HCT116 (cell line): ENCODE measurements around the gene ERBB3. TPM values are rescaled to one million over a fixed set of nuclear protein-coding genes. Genes with fewer than 3 reads are reported as not detected.

Experiments used
- ATAC-seq: fragments of 200-7000 bp; cut with Tn5 transposase; 2 replicates; pipeline ENCODE4 v1.9.1; 2020; ENCODE audit warnings: mild to moderate bottlenecking, moderate library complexity
- BruUV-seq: library from RNA; stranded (reverse); fragments of 400-500 nt; replicated peaks from 2 replicates; lab custom pipeline; 2021; lab: Mats Ljungman, UMichigan
- CTCF ChIA-PET: fragments of 300-600 bp; sonication (Branson Sonifier 250); formaldehyde crosslinking; loops from one replicate; lab custom pipeline; 2021; ENCODE audit warnings: antibody characterized with exemption; lab: Charles Lee
- POLR2A ChIA-PET: fragments of 300-600, 350-600 bp; sonication (Branson Sonifier 250); formaldehyde crosslinking; loops from one replicate; lab custom pipeline; 2021; ENCODE audit warnings: antibody characterized with exemption; lab: Charles Lee
- RAD21 ChIA-PET, 2 experiments: fragments of 300-600 bp; sonication (Branson Sonifier 250); formaldehyde crosslinking; loops; one replicate each; lab custom pipeline; 2023; ENCODE audit warnings: low total read pairs in 2 of 2; ENCODE audit not compliant: uncharacterized antibody in 2 of 2, unreplicated experiment in 2 of 2, low non-redundant PET in 1 of 2; lab: Charles Lee
- DNase-seq: peaks from one replicate; pipeline ENCODE4 v3.0.0-alpha.2; 2010; ENCODE audit warnings: low read depth, low spot score
- H2AFZ ChIP-seq: fragments of 200-600 bp; shearing (Covaris generic), sonication (generic); 2 replicates; pipeline ENCODE4 v1.6.1; 2017; ENCODE audit warnings: low read depth, mixed run types, mixed read lengths, antibody characterized with exemption, low read length; ENCODE audit not compliant: poor library complexity, severe bottlenecking
- H3K27ac ChIP-seq: 2 replicates; pipeline ENCODE4 v1.5.1; 2012; ENCODE audit warnings: low read depth, low read length
- H3K27me3 ChIP-seq: fragments of 200-600 bp; sonication (generic); 2 replicates; pipeline ENCODE4 v1.6.1; 2016; ENCODE audit warnings: mixed run types, low read length, mixed read lengths; ENCODE audit not compliant: insufficient read depth
- H3K36me3 ChIP-seq, 2 experiments: fragments of 200-500 bp in 1 of 2; fragments of 200-600 bp in 1 of 2; sonication (Bioruptor generic) in 1 of 2; sonication (generic) in 1 of 2; 2 replicates each; pipeline versions ENCODE4 v1.5.1 to v1.6.1; 2014 to 2016; ENCODE audit warnings: low read length in 2 of 2, inconsistent platforms in 1 of 2, mixed read lengths in 1 of 2, mixed run types in 1 of 2; ENCODE audit not compliant: insufficient read depth in 2 of 2, control insufficient read depth in 1 of 2
- H3K4me1 ChIP-seq, 2 experiments: fragments of 200-600 bp in 1 of 2; sonication (generic) in 1 of 2; 2 replicates each; pipeline versions ENCODE4 v1.5.1 to v1.6.1; 2012 to 2017; ENCODE audit warnings: low read length in 2 of 2, inconsistent platforms in 1 of 2, mild to moderate bottlenecking in 1 of 2, mixed read lengths in 1 of 2, mixed run types in 1 of 2, moderate library complexity in 1 of 2; ENCODE audit not compliant: insufficient read depth in 2 of 2, control insufficient read depth in 1 of 2
- H3K4me2 ChIP-seq: fragments of 200-600 bp; sonication (generic); 2 replicates; pipeline ENCODE4 v1.6.1; 2017; ENCODE audit warnings: mixed run types, low read length, mixed read lengths
- H3K4me3 ChIP-seq, 2 experiments: fragments of 200-600 bp in 1 of 2; sonication (generic) in 1 of 2; replicated peaks in 1 of 2; 2 replicates each; pipeline ENCODE4 v1.5.1; 2011 to 2016; ENCODE audit warnings: low read length in 2 of 2, control low read depth in 1 of 2, low read depth in 1 of 2, mild to moderate bottlenecking in 1 of 2, mixed read lengths in 1 of 2, mixed run types in 1 of 2
- H3K79me2 ChIP-seq: fragments of 200-600 bp; sonication (generic); 2 replicates; pipeline ENCODE4 v1.6.1; 2017; ENCODE audit warnings: mild to moderate bottlenecking, mixed run types, low read length, moderate library complexity, mixed read lengths; ENCODE audit not compliant: insufficient read depth
- H3K9ac ChIP-seq: fragments of 200-600 bp; sonication (generic); 2 replicates; pipeline ENCODE4 v1.6.1; 2016; ENCODE audit warnings: low read length, mixed read lengths
- H3K9me2 ChIP-seq: fragments of 200-600 bp; sonication (generic), shearing (Covaris generic); 2 replicates; pipeline ENCODE4 v1.6.1; 2017; ENCODE audit warnings: mixed run types, mild to moderate bottlenecking, moderate library complexity; ENCODE audit not compliant: insufficient read depth
- H3K9me3 ChIP-seq, 2 experiments: fragments of 200-500 bp in 1 of 2; fragments of 200-600 bp in 1 of 2; sonication (Bioruptor generic) in 1 of 2; sonication (generic) in 1 of 2; 2 replicates each; pipeline ENCODE4 v1.6.1; 2014 to 2017; ENCODE audit warnings: low read length in 2 of 2, mixed read lengths in 2 of 2, inconsistent platforms in 1 of 2, low read depth in 1 of 2, mild to moderate bottlenecking in 1 of 2, mixed run types in 1 of 2, moderate library complexity in 1 of 2; ENCODE audit not compliant: control insufficient read depth in 1 of 2, insufficient read depth in 1 of 2
- H4K20me1 ChIP-seq: fragments of 200-600 bp; sonication (generic), shearing (Covaris generic); 2 replicates; pipeline ENCODE4 v1.6.1; 2017; ENCODE audit warnings: mixed run types, mild to moderate bottlenecking, moderate library complexity; ENCODE audit not compliant: insufficient read depth
- CBX3 ChIP-seq: IDR thresholded peaks from 2 replicates; pipeline ENCODE4 v1.6.1; 2012; ENCODE audit warnings: low read depth
- EGR1 ChIP-seq: IDR thresholded peaks from 2 replicates; pipeline ENCODE4 v1.6.1; 2012; ENCODE audit warnings: low read depth
- EZH2 ChIP-seq: fragments of 200-600 bp; sonication (generic); IDR thresholded peaks from 2 replicates; pipeline ENCODE4 v1.6.1; 2017; ENCODE audit warnings: antibody characterized with exemption, mixed run types
- EZH2phosphoT487 ChIP-seq: fragments of 200-600 bp; IDR thresholded peaks from 2 replicates; pipeline ENCODE4 v1.6.1; 2018; ENCODE audit warnings: antibody characterized with exemption, borderline replicate concordance
- FOSL1 ChIP-seq: IDR thresholded peaks from 2 replicates; pipeline ENCODE4 v1.6.1; 2012; ENCODE audit warnings: low read depth
- JUND ChIP-seq: IDR thresholded peaks from 2 replicates; pipeline ENCODE4 v1.6.1; 2012
- RAD21 ChIP-seq: IDR thresholded peaks from 2 replicates; pipeline ENCODE4 v1.6.1; 2012; ENCODE audit warnings: low read depth, mild to moderate bottlenecking
- SIN3A ChIP-seq: IDR thresholded peaks from 2 replicates; pipeline ENCODE4 v1.6.1; 2012; ENCODE audit warnings: low read depth
- SP1 ChIP-seq: IDR thresholded peaks from 2 replicates; pipeline ENCODE4 v1.6.1; 2012; ENCODE audit warnings: low read depth
- TCF7L2 ChIP-seq: IDR thresholded peaks from 2 replicates; pipeline ENCODE4 v1.7.0; 2011; ENCODE audit warnings: borderline replicate concordance, inconsistent platforms; ENCODE audit not compliant: insufficient read depth, insufficient read length; ENCODE audit errors: extremely low read depth
- ZNF274 ChIP-seq: fragments of 200-500 bp; sonication (Bioruptor generic); IDR thresholded peaks from 2 replicates; pipeline ENCODE4 v1.6.1; 2014; ENCODE audit warnings: mild to moderate bottlenecking, low read depth, low read length, inconsistent platforms
- intact Hi-C: fragments of 100-400 bp; cut with micrococcal nuclease; formaldehyde crosslinking; loops from 2 replicates; pipeline ENCODE4 v1.10.0; 2022
- total RNA-seq: library from RNA; stranded (reverse); gene quantifications from one replicate; pipeline ENCODE4 v1.2.1, GENCODE V29; 2021; ENCODE audit not compliant: unreplicated experiment
- TF ChIP-seq, protein P1 (sequence below): IDR thresholded peaks from 2 replicates; pipeline ENCODE4 v1.6.1; 2012
- TF ChIP-seq, protein P2 (sequence below), 3 experiments: fragments of 200-600 bp in 1 of 3; sonication (generic) in 1 of 3; IDR thresholded peaks in 2 of 3; conservative IDR thresholded peaks in 1 of 3; 2 replicates each; pipeline ENCODE4 v1.5.1; 2012 to 2017; ENCODE audit warnings: low read depth in 2 of 3, low read length in 2 of 3, antibody characterized with exemption in 1 of 3, borderline replicate concordance in 1 of 3, control low read depth in 1 of 3, mild to moderate bottlenecking in 1 of 3, mixed read lengths in 1 of 3, mixed run types in 1 of 3, moderate library complexity in 1 of 3; ENCODE audit not compliant: insufficient read depth in 1 of 3

The ERBB3 gene
- total RNA-seq, 1 experiment from 2014 or later, result 39.7 TPM

DNA sequence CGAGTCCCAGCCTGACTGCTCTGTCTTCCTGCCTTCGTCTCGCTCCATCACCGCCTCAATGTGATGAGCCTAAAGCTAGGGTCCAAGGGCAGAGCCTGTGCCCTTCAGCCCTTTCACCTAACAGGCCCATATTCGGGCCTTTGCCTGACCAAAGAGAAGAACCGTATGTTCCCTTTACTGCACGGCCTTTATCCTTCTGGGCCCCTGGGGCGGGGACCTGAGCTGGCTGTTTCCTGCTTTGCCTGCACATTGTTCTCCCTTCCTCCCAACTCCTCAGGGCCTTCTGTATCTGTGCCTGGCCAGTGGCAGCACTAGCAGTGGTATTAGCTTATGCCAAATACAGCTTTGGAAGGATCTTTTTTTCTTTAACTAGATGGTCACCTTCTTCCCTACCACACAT is 63.9 kb downstream of the ERBB3 start:
- RAD21 ChIA-PET, result no interaction called here
- CTCF ChIA-PET, result no interaction called here
- no peaks in the 10 kb centered on the region for H3K9me2 ChIP-seq
- H3K79me2 ChIP-seq, result no peaks in the 10 kb centered on the region
- H4K20me1 ChIP-seq, result no peaks in the 10 kb centered on the region
- TF ChIP-seq RAD21, result no peak
- TF ChIP-seq JUND, result no peak
- no peak for TF ChIP-seq FOSL1
- TF ChIP-seq EZH2phosphoT487, result no peak
- H2AFZ ChIP-seq, result no peak overlapping the region
- H3K27me3 ChIP-seq, result no peaks in the 10 kb centered on the region
- H3K4me2 ChIP-seq, result no peak overlapping the region
- no peak overlapping the region for H3K9ac ChIP-seq
- no peak for ATAC-seq
- peaks cover 0 to 5% of the 10 kb centered on the region in 2 experiments; a peak in 2 of 4 replicates for H3K4me1 ChIP-seq
- peaks cover 30 to 42% of the 10 kb centered on the region in 2 experiments for H3K36me3 ChIP-seq
- no peak overlapping the region for H3K4me3 ChIP-seq
- no peaks in the 10 kb centered on the region for H3K9me3 ChIP-seq
- intact Hi-C loops, result no loop called here
- POLR2A ChIA-PET, result interaction anchor here (3.8 kb wide), 1 partner anchor 16 kb away, joined by 14 read pairs; the partner anchor contains the start of gene ESYT1
- DNase-seq, result no peak
- BruUV-seq, result no TSS peak
- H3K27ac ChIP-seq, result no peak overlapping the region

DNA sequence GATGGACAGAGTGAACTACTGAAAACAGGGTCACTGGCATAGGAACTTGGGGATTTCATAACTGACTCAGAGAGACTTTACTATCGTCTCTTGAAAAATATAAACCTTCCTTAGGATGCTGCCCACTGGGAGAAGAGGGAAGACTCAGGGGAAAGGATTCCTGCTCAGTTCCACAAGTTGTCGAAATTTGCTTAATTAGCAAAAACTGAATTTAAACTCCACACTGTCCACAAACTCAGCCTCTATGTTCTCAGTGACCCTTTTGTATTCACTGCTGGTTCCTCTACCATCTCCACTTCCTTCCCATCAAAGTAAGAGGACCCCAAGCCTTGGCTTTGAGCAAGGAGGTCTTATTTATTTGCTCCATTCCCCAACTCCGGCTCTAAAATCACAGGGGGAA is 65.3 kb downstream of the ERBB3 start:
- BruUV-seq, result no TSS peak
- H3K79me2 ChIP-seq, result no peaks in the 10 kb centered on the region

More for the DNA sequence above, 65.3 kb downstream of the ERBB3 start:
- Histone ChIP-seq H3K27me3 (no peaks in the 10 kb centered on the region), H3K9me2 (no peaks in the 10 kb centered on the region), H4K20me1 (no peaks in the 10 kb centered on the region), H3K9me3 (no peaks in the 10 kb centered on the region), H3K36me3 (peaks cover 30 to 34% of the 10 kb centered on the region in 2 experiments), H3K4me3 (no peak overlapping the region), H2AFZ (no peak overlapping the region)
- ATAC-seq, result no peak
- intact Hi-C loops, result no loop called here
- POLR2A ChIA-PET, result interaction anchor here (3.8 kb wide), 1 partner anchor 17 kb away, joined by 14 read pairs; the partner anchor contains the start of gene ESYT1
- TF ChIP-seq, protein P1, sequence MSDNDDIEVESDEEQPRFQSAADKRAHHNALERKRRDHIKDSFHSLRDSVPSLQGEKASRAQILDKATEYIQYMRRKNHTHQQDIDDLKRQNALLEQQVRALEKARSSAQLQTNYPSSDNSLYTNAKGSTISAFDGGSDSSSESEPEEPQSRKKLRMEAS, result no peak
- TF ChIP-seq, protein P2, sequence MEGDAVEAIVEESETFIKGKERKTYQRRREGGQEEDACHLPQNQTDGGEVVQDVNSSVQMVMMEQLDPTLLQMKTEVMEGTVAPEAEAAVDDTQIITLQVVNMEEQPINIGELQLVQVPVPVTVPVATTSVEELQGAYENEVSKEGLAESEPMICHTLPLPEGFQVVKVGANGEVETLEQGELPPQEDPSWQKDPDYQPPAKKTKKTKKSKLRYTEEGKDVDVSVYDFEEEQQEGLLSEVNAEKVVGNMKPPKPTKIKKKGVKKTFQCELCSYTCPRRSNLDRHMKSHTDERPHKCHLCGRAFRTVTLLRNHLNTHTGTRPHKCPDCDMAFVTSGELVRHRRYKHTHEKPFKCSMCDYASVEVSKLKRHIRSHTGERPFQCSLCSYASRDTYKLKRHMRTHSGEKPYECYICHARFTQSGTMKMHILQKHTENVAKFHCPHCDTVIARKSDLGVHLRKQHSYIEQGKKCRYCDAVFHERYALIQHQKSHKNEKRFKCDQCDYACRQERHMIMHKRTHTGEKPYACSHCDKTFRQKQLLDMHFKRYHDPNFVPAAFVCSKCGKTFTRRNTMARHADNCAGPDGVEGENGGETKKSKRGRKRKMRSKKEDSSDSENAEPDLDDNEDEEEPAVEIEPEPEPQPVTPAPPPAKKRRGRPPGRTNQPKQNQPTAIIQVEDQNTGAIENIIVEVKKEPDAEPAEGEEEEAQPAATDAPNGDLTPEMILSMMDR (IDR thresholded peaks at IDR 0.05 in 2 of 3, conservative IDR thresholded peaks at IDR 0.05 in 1 of 3; ENCODE audit: borderline replicate concordance in 1 of 3, insufficient read depth in 1 of 3, low read depth in 2 of 3, low read length in 2 of 3), result no peak
- TF ChIP-seq SIN3A, result no peak
- no peak for TF ChIP-seq RAD21
- TF ChIP-seq TCF7L2, result no peak
- TF ChIP-seq CBX3, result no peak
- no peak for TF ChIP-seq SP1
- no peak for TF ChIP-seq EGR1
- TF ChIP-seq FOSL1, result no peak
- no peak for TF ChIP-seq ZNF274
- no peak for TF ChIP-seq JUND
- no peak for TF ChIP-seq EZH2
- TF ChIP-seq, all 23 proteins: peak for 0
- DNase-seq, result no peak
- H3K9ac ChIP-seq, result no peak overlapping the region
- H3K4me2 ChIP-seq, result no peak overlapping the region
- no peak overlapping the region for H3K27ac ChIP-seq
- H3K4me1 ChIP-seq, result peaks cover 0 to 5% of the 10 kb centered on the region in 2 experiments; a peak in 2 of 4 replicates
- RAD21 ChIA-PET, result no interaction called here
- CTCF ChIA-PET, result no interaction called here
